NCI-H146 (cell line): ENCODE data around the gene ZNF611.
"Not testable (repeated sequence)": the region's sequence is repeated elsewhere in the genome, so short reads cannot be mapped to it uniquely, and the experiment has no call there.

Experiments used
- DNase-seq: peaks from one replicate; lab custom pipeline; 2025; lab: John Stamatoyannopoulos, UW

The ZNF611 gene

DNA sequence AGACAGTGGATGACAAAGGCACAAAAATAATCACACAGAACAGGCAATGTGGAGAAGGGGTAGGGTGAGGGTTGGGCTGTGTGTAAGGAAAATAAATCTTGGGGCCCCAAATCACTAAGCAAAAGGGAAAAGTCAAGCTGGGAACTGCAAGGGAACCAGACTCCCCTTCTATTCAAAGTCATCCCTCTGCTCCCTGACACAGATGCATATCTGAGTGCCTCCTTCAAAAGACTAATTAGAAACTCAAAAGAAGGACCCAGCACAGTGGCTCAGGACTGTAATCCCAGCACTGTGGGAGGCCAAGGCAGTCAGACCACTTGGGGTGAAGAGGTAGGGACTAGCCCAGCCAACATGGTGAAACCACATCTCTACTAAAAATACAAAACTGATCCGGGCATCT, 18.3 kb downstream of the ZNF611 start:
- no peak for DNase-seq

GRCh38 chr19:52715902-52716301, 18.9 kb downstream of the ZNF611 start:
- not testable (repeated sequence) for DNase-seq

GRCh38 chr19:52715330-52715729, 19.5 kb downstream of the ZNF611 start:
- not testable (repeated sequence) for DNase-seq

- not testable (repeated sequence) for DNase-seq
These were observed 21.8 kb downstream of the ZNF611 start for GRCh38 chr19:52713051-52713450.

DNA sequence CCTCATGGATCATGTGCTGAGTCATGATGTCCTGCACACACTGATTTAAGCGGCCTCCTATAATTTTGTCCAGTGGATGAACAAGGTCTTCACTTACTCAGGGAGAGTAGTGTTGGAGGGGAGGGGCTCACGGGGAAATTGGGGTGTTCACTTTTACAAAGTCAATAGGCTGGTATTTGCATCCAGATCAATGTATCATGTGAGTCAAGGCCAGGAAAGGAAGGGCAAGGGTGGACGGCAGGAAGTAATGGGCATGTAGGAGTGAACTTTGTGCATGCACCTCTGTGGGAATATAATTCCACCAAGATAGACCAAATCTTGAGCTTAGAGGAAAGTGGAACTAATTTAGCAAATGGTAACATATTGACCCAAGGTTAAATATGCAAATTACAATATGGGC, 23.2 kb downstream of the ZNF611 start:
- not testable (repeated sequence) for DNase-seq

DNA sequence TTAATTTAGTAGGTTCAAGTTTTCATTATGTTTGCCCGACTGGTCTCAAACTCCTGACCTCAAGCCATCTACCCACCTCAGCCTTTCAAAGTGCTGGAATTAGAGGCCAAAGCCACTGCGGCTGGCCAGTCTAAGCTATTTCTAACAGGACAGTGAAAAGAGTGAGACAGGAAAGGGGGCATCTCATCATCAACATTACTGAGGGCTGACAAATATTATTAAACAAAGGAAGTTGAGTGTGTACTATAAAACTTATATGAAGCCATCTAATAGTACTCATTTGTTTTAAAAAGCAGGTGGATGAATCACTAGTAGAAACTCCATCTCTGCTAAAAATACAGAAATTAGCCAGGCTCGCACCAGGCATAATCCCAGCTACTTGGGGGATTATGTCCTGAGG, 24.3 kb downstream of the ZNF611 start:
- no peak for DNase-seq

GRCh38 chr19:52705615-52706014, 29.2 kb downstream of the ZNF611 start:
- not testable (repeated sequence) for DNase-seq

DNA sequence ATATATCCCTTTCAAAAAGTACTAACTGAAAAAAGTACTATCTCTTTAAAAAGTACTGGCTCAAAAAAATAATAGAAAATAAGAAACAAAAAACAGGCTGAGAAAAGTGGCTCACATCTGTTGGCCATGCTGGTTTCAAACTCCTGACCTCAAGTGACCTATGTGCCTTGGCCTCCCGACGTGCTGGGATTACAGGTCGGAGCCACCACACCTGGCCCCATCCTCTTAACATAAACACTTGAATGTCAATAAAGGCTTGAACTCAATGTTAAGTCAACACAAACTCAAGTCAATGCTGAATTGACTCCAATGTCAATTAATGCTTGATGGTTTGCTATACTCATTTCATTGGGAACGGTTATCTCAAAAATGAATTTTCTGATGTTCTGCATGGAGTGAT, 30.9 kb downstream of the ZNF611 start:
- no peak for DNase-seq

DNA sequence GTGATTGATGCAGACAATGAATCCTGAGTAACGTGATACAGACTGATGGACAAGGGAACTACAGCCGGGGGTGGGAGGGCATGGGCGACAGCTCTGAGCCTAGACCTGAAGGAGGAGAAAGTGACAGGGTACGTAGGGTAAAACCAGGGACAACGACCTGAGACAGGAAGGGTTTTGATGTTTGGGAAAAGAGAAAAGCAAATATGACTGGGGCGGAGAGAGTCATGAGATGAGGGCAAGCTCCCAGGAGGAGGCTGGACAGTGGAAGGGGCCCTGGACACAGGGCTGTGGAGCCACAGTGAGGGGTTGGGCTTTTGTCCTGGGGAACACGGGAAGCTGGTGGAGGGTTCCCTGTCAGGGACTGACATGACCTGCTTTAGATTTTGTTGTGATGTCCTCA, 34.2 kb downstream of the ZNF611 start:
- DNase-seq: no peak

- not testable (repeated sequence) for DNase-seq
These were observed 35.3 kb downstream of the ZNF611 start for GRCh38 chr19:52699555-52699954.

DNA sequence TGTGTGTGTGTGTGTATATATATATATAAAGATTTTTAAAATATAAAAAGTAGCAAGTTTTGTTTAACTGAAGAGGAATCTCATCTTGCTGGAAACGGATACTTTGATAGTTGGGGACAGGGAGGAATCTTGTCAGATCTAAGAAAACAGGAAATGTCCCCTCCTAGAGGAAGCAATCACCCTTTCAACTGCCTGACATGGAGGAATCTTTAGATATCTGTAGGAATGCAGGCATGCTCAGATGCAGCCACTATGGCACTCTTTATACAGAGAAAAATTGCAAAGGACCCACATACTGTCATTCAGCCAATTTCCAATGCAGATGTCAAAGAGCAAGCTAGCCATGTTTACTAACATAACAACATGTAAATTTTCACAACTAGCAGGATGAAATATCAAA, 38.8 kb downstream of the ZNF611 start:
- DNase-seq: no peak

- DNase-seq: no peak
These were observed 39.9 kb downstream of the ZNF611 start for GRCh38 chr19:52694921-52695320.

GRCh38 chr19:52694281-52694680, 40.6 kb downstream of the ZNF611 start:
- not testable (repeated sequence) for DNase-seq

DNA sequence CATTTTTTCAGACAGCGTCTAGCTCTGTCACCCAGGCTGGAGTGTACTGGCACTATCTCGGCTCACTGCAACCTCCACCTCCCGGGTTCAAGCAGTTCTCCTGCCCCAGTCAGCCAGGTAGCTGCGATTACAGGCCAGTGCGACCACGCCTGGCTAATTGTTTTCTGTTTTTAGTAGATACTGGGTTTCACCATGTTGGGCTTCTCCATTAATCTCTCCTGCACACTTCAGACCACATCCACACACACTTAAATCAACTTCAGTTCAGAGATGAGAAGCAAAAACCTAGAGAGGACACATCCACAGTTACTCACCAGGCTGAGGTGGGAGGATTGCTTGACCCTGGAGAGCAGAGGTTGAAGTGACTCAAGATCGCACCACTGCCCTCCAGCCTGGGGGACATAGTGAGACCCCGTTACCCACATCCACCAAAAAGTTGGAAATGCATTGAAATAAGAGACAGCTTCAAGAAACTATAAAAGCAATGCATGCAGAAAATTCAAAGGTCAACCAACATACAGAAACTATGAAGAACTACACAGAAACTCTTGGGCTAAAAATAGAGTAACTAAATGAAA, 42.3 kb downstream of the ZNF611 start:
- no peak for DNase-seq

- DNase-seq: peak; percentile 45
These were observed 43.1 kb downstream of the ZNF611 start for GRCh38 chr19:52691737-52692136.

GRCh38 chr19:52691215-52691610, 43.6 kb downstream of the ZNF611 start:
- DNase-seq: peak; percentile 42

DNA sequence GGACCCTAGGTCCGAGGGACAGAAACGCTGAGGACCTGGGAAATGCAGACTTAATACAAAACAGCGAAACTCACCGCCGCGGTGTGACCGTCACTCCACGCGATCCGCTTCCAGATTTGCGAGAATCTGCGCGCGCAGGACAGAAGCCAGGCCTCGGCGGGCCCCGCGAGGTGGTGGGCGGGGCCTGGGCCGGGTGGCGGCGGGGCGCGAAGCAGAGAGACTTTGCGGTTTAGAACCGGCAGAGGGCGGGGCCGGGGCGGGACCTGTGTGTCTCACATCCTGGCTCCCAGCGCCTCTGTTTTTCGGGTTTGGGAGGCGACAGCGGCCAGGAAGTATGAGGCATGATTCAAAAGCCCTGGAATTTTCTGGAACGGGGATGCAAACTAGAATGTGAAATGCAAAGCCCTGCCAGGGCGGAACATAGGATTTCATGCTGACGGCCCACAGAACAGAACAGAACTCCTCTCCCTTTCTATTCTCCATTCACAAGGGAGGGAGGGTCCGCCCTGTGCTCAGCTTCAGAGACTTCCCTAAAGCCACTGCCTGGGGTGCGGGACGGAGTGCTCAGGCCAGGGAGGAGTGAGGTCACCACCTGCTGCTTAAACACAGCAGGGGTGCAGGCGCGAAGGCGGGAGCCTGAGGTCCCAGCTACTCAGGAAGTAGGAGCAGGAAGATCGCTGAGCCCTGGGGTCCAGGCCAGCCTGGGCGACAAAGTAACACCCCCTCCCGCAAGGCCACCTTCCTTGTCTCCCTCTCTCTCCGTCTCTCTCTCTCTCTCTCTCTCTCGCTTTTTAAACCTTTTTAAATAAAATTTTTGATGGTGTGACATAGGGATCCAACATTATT, 44.3 kb downstream of the ZNF611 start:
- peak; percentile 92 for DNase-seq

DNA sequence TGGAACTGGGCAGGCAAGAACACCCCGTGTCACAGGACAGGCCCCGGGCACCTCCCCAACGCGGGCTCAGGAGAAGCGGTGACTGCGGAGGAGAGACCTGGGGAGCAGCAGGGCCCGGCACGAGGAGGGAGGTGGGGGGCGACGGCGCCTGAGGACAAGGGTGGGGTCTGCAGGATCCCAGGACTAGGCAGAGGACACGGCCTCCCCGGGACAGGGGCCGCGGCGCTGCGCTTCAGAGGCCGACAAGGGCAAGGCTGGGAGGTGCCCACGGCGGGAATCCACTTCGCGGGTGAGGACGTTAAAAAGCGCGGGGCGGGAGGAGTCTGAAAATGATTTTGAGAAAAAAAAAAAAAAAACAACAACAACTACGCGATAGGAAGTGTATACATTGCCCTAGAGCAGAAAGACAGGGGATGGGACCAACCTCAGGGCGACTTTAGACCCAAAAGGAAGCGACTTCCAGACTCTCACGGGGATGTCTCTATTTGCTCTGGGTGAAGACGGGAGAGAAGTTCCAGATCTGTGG, 44.9 kb downstream of the ZNF611 start:
- peak; percentile 57 for DNase-seq

DNA sequence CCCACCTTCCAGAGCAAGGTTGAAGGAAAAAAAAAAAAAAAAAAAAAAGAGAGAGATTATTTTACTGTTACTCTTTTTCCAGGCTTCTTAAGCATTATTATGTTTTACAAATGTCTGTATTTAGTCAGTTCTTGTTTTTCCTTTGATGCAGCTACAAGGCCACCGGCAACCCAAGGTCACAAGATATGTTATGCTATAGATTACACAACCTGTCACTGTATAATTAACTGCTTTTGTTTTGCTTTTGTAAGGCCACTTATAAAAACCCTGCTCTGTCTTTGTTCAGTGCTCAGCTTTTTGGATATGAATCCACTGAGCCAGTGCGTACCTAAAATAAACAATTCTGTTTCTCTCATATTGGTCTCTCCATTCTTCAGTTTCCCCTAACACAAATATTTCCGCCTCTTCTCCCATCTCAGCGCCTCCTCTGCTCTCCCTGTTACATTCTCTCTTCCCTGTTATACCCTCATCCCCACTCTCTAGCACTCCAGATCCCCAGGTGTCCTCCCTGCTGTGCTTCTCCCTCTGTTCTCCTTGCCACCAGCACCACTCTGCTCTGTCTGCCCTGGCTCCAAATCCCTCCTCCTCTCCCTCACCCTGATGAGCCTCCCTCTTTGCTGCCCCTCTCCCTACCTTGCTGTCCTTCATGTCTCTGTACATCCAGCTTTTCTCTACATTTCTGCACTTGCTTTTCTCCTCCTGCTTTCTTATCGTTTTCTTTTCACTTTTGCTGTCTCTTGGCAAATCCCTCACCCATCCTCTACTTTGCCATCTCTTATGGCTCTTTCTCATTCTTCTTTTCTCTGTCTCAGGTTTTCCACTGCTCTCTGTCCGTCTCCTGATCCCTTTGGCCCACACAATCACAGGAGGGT, 45.7 kb downstream of the ZNF611 start:
- peak; percentile 56 for DNase-seq

GRCh38 chr19:52688335-52688734, 46.5 kb downstream of the ZNF611 start:
- DNase-seq: no peak

GRCh38 chr19:52687684-52688083, 47.2 kb downstream of the ZNF611 start:
- DNase-seq: no peak

DNA sequence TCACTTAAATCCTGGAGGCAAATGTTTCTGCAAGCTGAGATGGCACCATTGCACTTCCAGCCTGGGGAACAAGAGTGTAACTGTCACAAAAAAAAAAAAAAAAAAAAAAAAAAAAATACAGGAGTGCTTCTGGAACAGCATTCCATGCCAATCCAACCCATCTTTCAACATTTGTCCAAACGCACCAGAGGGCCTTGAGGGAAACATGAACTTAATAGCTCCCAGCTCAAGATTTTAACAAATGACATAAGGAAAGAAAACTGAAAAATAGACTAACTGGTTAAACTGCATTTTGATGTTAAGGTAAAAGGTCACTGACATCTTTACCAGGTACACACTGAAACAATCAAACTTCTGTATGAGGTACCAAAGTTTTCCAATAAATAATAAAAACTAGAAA, 49.0 kb downstream of the ZNF611 start:
- no peak for DNase-seq
